Osteocyte (in vitro differentiated cells): ENCODE results near the gene OAF. TPM values are rescaled to one million over a fixed set of nuclear protein-coding genes. Genes with fewer than 3 reads are reported as not detected.

Experiments used
- DNase-seq: peaks from one replicate; pipeline ENCODE4 v3.0.0; 2021; ENCODE audit warnings: mixed read lengths; ENCODE audit not compliant: unreplicated experiment; ENCODE audit errors: extremely low spot score
- H3K27ac Mint-ChIP-seq: one replicate; pipeline ENCODE4 v1.8.0; 2021; ENCODE audit warnings: mild to moderate bottlenecking, mixed read lengths; ENCODE audit not compliant: unreplicated experiment
- H3K27me3 Mint-ChIP-seq: one replicate; pipeline ENCODE4 v1.8.0; 2021; ENCODE audit warnings: mixed read lengths; ENCODE audit not compliant: unreplicated experiment
- H3K36me3 Mint-ChIP-seq: one replicate; pipeline ENCODE4 v1.8.0; 2021; ENCODE audit warnings: mixed read lengths; ENCODE audit not compliant: unreplicated experiment
- H3K4me1 Mint-ChIP-seq: one replicate; pipeline ENCODE4 v1.8.0; 2021; ENCODE audit warnings: mixed read lengths; ENCODE audit not compliant: unreplicated experiment
- H3K4me3 Mint-ChIP-seq: one replicate; pipeline ENCODE4 v1.8.0; 2021; ENCODE audit warnings: mild to moderate bottlenecking, moderate library complexity, mixed read lengths; ENCODE audit not compliant: unreplicated experiment
- H3K9me3 Mint-ChIP-seq: one replicate; pipeline ENCODE4 v1.8.0; 2021; ENCODE audit warnings: mixed read lengths; ENCODE audit not compliant: unreplicated experiment
- CTCF ChIP-seq: fragments of 200-600 bp; sonication (generic); IDR thresholded peaks from 2 replicates; pipeline ENCODE4 v1.5.0; 2021; ENCODE audit warnings: antibody characterized with exemption, mild to moderate bottlenecking, moderate library complexity
- total RNA-seq: library from RNA; stranded (reverse); gene quantifications from 2 replicates; pipeline ENCODE4 v1.2.1, GENCODE V29; 2021

Gene OAF
- total RNA-seq, 1 donor from 2014 or later: 10.2 TPM

- Mint-ChIP-seq H3K27me3 (peaks cover 38% of the 10 kb centered on the region), H3K4me3 (no peak overlapping the region), H3K9me3 (no peaks in the 10 kb centered on the region), H3K4me1 (peaks cover 1% of the 10 kb centered on the region), H3K27ac (no peak overlapping the region), H3K36me3 (no peaks in the 10 kb centered on the region)
- no peak for DNase-seq
- no peak for TF ChIP-seq CTCF
Observed at GRCh38 chr11:120203626-120204025, 7.2 kb upstream of the OAF start.

GRCh38 chr11:120205596-120206161, 5.2 kb upstream of the OAF start:
- Mint-ChIP-seq H3K9me3 (no peaks in the 10 kb centered on the region), H3K27me3 (peaks cover 26% of the 10 kb centered on the region), H3K27ac (no peak overlapping the region), H3K4me1 (peaks cover 8% of the 10 kb centered on the region), H3K4me3 (no peak overlapping the region), H3K36me3 (no peaks in the 10 kb centered on the region)
- no peak for TF ChIP-seq CTCF
- no peak for DNase-seq

- Mint-ChIP-seq H3K9me3 (no peaks in the 10 kb centered on the region), H3K4me1 (peaks cover 16% of the 10 kb centered on the region), H3K27me3 (peaks cover 16% of the 10 kb centered on the region), H3K36me3 (no peaks in the 10 kb centered on the region), H3K27ac (no peak overlapping the region), H3K4me3 (no peak overlapping the region)
- no peak for DNase-seq
- TF ChIP-seq CTCF: no peak
Observed at GRCh38 chr11:120207512-120207911, 3.3 kb upstream of the OAF start.

- DNase-seq: no peak
- Mint-ChIP-seq H3K4me3 (no peak overlapping the region), H3K27me3 (peaks cover 16% of the 10 kb centered on the region), H3K27ac (no peak overlapping the region), H3K4me1 (peaks cover 21% of the 10 kb centered on the region), H3K36me3 (no peaks in the 10 kb centered on the region), H3K9me3 (no peaks in the 10 kb centered on the region)
- no peak for TF ChIP-seq CTCF
Observed at GRCh38 chr11:120208001-120208441, 2.8 kb upstream of the OAF start.

- H3K4me3 Mint-ChIP-seq: no peak overlapping the region
- H3K9me3 Mint-ChIP-seq: no peaks in the 10 kb centered on the region
- H3K4me1 Mint-ChIP-seq: peaks cover 21% of the 10 kb centered on the region
- TF ChIP-seq CTCF: no peak
- H3K27me3 Mint-ChIP-seq: peaks cover 14% of the 10 kb centered on the region
- DNase-seq: no peak
- no peak overlapping the region for H3K27ac Mint-ChIP-seq
- no peaks in the 10 kb centered on the region for H3K36me3 Mint-ChIP-seq
Observed at GRCh38 chr11:120208777-120209176, 2.1 kb upstream of the OAF start.
